Fibroblast of mammary gland (primary cell): ENCODE data around the gene MRGPRE.

ENCODE experiments used
- DNase-seq: peaks from one replicate; pipeline ENCODE4 v3.0.0-alpha.2; 2010; ENCODE audit warnings: low read depth
- H3K4me3 ChIP-seq: 2 replicates; pipeline ENCODE4 v1.5.1; 2011; ENCODE audit warnings: low read depth, mild to moderate bottlenecking, low read length, moderate library complexity; ENCODE audit not compliant: control insufficient read depth
- TF ChIP-seq, protein P1 (sequence below): conservative IDR thresholded peaks from 2 replicates; pipeline ENCODE4 v1.5.1; 2011; ENCODE audit warnings: low read depth, low read length, inconsistent platforms; ENCODE audit not compliant: control insufficient read depth, insufficient read depth

MRGPRE gene

DNA sequence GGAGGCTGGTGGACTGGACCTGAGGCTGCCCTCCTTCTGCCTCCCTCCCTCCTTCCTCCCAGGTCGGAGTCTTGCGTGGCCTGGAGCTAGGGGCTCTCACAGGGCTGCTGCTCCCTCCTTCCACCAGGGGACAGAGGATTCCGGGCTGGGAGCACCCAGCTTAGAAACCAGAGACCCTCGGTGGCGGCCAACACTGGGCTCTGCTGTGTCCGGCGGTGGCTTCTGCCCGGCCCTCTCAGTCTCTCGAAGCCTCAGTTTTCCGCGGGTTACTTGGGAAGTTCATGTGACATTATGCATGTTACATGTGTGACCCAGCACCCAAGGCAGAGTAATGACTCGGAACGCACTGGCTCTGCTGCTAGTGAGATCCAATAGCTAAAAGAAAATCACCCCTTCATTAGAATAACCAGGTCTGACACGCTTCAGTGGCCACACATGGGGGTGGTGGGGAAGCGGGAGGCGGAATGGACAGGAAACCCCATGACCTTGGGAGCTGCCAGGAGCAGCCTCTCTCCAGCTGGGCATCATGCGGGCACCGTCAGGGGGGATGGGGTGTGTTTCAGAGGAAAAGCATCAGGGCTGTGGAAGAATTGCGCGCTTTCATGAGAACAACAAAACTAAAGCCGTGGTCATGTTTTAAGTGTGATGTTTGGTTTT is 7.7 kb downstream of the MRGPRE start:
- TF ChIP-seq, protein P1, sequence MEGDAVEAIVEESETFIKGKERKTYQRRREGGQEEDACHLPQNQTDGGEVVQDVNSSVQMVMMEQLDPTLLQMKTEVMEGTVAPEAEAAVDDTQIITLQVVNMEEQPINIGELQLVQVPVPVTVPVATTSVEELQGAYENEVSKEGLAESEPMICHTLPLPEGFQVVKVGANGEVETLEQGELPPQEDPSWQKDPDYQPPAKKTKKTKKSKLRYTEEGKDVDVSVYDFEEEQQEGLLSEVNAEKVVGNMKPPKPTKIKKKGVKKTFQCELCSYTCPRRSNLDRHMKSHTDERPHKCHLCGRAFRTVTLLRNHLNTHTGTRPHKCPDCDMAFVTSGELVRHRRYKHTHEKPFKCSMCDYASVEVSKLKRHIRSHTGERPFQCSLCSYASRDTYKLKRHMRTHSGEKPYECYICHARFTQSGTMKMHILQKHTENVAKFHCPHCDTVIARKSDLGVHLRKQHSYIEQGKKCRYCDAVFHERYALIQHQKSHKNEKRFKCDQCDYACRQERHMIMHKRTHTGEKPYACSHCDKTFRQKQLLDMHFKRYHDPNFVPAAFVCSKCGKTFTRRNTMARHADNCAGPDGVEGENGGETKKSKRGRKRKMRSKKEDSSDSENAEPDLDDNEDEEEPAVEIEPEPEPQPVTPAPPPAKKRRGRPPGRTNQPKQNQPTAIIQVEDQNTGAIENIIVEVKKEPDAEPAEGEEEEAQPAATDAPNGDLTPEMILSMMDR, result no peak
- no peak for DNase-seq
- H3K4me3 ChIP-seq, result no peak overlapping the region

DNA sequence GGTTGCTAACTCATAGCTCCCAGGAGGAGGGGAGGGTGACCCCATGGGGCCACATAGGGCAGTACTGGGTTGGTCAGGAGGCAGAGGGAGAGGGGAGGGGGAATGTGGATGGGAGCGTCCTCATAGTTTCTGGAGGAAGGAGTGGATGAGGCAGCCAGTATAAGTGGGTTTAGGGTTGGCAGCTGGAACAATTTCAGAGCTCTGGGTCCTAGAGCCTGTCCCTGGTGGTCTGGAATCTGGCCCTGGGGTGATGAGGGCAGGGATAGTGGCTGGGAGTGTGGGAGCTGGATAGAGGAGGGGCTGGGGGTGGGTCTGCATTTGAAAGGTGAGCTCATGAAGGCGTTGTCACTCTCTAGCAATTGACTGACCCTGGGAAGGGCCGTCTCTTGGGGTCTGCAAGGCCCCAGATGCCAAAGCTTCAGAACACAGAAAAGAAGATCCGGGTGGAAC is 8.3 kb downstream of the MRGPRE start:
- DNase-seq, result no peak
- TF ChIP-seq, protein P1, result no peak
- no peak overlapping the region for H3K4me3 ChIP-seq

DNA sequence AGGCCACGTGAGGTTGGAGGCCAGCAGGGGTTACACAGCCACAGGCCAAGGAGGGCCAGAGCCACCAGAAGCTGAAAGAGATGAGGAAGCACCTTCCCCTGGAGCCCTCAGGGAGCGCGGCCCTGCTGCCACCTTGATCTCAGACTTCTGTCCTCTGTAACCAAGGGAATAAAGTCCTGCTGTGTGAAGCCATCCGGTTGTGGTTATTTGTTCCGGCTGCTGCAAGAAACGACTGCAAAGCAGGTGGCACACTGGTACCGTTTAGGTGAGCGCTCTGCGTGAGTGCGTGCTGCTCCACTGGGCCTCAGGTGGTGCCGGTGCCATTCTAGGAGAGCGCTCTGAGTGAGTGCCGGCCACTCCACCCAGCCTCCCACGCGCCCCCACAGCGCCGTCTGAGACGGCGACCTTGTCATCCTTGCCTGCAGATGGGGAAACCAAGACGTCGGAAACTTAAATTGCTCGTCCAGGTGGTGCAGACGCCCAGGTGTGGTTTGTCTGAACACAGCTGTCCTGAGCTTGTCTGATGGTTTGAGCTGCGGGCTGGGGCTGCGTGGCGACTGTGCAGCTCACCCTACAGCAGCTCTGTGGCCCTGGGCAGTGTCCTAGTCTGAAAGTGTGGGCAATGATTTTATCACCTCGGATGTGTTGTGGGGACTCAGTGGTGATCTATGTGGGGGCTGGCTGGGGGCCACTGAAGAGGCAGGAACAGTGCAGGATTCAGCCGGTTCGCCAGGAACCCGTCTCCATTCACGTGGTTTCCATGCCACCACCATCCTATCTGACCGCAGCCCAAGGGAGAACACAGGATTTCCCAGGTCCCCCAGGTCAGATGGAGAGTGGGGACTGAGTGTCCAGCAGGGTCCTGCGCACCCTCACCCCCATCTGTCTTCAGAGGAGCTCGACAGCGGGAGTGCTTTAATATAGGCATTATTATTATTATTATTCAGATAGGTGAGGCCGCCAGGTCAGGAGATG is 9.0 kb downstream of the MRGPRE start:
- TF ChIP-seq, protein P1, result no peak
- H3K4me3 ChIP-seq, result no peak overlapping the region
- no peak for DNase-seq

DNA sequence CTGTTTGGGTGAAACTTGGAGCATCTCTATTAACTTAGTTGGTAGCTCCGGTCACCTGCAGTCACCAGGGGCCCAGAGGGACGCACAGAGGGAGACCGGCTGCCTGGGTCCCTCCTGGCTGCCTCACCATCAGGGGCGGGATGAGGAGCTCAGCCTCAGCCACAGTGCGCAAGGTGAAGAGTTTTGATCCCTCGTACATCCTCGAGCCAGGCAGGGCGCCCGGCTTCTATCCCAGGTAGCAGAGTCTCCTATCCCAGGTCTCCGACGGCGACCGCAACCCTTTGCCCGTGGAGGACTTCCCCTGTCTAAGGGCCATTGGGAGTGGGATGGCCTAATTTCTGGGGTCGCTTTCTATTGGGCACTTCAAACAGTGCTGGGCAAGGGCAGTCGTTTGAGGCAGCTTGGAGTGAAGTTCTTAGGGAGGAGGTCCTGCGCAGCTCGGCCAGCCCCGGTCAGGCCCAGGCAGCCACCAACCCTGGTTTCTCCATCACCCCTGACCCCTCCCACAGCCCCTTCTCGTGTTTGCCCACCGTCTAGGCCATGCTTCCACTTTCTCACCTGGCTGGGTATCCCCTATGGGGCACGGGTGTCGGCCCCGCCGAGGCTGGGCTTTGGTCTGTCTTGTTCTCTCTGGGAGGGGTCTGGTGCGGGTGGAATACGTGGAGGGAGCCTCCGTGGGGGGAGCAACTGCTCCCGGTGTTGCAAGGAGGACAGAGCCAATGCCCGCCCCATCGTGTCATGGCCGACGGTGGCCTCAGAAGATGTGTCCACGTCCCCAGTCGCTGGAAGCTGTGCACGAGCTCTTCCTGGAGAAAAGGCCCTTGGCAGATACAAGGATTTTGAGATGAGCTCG is 10.0 kb downstream of the MRGPRE start:
- TF ChIP-seq, protein P1, result no peak
- H3K4me3 ChIP-seq, result no peak overlapping the region
- DNase-seq, result no peak

DNA sequence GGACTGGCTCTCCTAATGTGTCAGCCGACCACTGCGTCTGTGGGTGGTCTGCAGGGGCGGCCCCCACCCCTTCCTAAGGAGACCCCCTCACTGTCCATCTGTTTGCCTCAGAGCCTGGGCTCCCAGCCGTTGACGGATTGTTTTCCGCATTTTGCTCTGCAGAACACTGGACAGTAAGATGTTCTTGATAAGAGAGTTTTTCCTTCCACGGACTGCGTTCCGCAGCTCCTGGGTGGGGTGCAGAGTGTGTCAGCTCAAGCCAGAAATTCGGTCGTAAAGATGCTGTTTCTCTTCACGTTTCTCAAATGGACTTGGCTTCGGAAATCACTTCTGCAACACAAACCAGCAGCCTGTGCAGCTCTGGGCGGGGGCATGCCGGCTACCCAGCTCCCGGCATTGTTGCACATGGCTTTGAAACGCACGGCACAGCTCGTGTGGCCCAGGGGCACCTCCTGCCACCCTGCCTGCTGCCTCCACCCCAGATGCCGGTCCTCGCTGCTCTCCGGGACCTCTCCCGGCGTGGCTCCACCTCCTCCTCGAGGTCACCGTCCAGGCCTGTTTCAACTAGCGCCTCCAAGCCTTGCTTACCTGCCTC is 10.7 kb downstream of the MRGPRE start:
- TF ChIP-seq, protein P1, result no peak
- DNase-seq, result no peak
- no peak overlapping the region for H3K4me3 ChIP-seq
